ENCODE measurements around the gene FBP2. TPM values are rescaled to one million over a fixed set of nuclear protein-coding genes. Genes with fewer than 3 reads are reported as not detected.

FBP2 gene
- total RNA-seq, 2 donors from 2014 or later = not detected

- no peak for DNase-seq
- intact Hi-C loops (cut with DNase I, micrococcal nuclease) = no loop called here
- ATAC-seq = no peak
These were observed 66.7 kb downstream of the FBP2 start for GRCh38 chr9:94526951-94527350.

- ATAC-seq = no peak
These were observed 67.4 kb downstream of the FBP2 start for GRCh38 chr9:94526271-94526670.

GRCh38 chr9:94525396-94526035 lies 68.1 kb downstream of the FBP2 start:
- ATAC-seq (no peak), DNase-seq (no peak)
- intact Hi-C loops (cut with DNase I, micrococcal nuclease) = no loop called here

More at GRCh38 chr9:94526271-94526670, 67.4 kb downstream of the FBP2 start:
- no peak for DNase-seq
- intact Hi-C loops (cut with DNase I, micrococcal nuclease) = no loop called here

GRCh38 chr9:94517254-94517653 lies 76.4 kb downstream of the FBP2 start:
- ATAC-seq (no peak), DNase-seq (no peak)
- intact Hi-C loops (cut with DNase I, micrococcal nuclease) = loop anchor here in 1 of 2 donors (10.0 kb wide), 1 partner anchor 62 kb away; no protein-coding TSS in a partner anchor

GRCh38 chr9:94514722-94515121 lies 78.9 kb downstream of the FBP2 start:
- intact Hi-C loops (cut with DNase I, micrococcal nuclease) = loop anchor here in 1 of 2 donors (10.0 kb wide), 1 partner anchor 60 kb away; no protein-coding TSS in a partner anchor
- DNase-seq = no peak
- no peak for ATAC-seq

- intact Hi-C loops (cut with DNase I, micrococcal nuclease) = loop anchor here in 1 of 2 donors (10.0 kb wide), 1 partner anchor 57 kb away; no protein-coding TSS in a partner anchor
- DNase-seq (no peak), ATAC-seq (no peak)
These were observed 81.7 kb downstream of the FBP2 start for GRCh38 chr9:94511955-94512265.

- no peak for ATAC-seq
- intact Hi-C loops (cut with DNase I, micrococcal nuclease) = loop anchor here in 1 of 2 donors (10.0 kb wide), 1 partner anchor 57 kb away; no protein-coding TSS in a partner anchor
- DNase-seq = no peak
These were observed 82.3 kb downstream of the FBP2 start for GRCh38 chr9:94511134-94511954.

Other genes starting within 250 kb of the FBP2 start
- gene PCAT7, start 38.7 kb downstream of the FBP2 start, total RNA-seq = 1 to 10 TPM; 1.9 to 3.4 TPM
- gene FBP1, start 45.7 kb upstream of the FBP2 start, total RNA-seq = 10 to 100 TPM; 53.4 to 71.6 TPM
- 10 to 100 TPM; 40.4 to 42.1 TPM for gene AOPEP, start 132.9 kb upstream of the FBP2 start, total RNA-seq